Suppressor macrophage treated with lipopolysaccharide for 1 hour (primary cell): ENCODE data around the gene NTF4.

Experiments
- DNase-seq, 3 donors: peaks; one replicate each; pipeline ENCODE4 v3.0.0-alpha.2; 2020 to 2022

Gene NTF4

DNA sequence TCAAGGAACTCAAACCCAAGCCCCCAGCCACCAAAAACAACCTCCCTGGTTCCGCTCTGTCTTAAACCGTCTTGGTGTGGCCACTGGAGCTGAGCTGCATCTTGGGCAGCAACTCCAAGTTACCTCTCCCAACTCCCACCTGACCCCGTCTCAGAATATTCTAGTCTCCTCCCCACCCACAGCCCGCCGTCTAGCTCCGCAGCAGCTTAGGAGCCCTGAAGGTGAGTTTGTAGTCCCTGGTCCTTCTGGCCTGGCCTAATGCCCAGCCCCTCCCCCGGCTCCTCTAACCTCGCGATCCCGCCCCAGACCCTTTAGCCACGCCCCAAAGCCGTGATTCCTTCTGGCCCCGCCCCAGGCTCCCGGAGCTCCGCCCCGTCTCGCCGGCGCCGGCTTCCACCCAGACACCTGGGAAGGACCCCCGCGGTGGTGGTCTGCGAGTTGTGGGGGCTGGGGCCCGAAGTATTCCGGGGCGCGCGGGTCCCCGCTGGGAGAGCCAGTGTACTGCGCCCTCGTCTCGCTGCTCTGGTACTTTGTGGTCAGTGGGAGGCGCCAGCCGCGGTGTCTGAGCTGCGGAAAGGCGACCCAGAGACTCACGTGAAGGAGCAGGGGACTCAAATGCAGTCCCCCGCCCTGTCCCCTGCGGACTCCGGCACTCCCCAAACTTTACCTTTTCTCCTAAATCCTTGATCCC lies 45.2 kb downstream of the NTF4 start:
- peak; percentile 45 to 77 (median 59) for DNase-seq

DNA sequence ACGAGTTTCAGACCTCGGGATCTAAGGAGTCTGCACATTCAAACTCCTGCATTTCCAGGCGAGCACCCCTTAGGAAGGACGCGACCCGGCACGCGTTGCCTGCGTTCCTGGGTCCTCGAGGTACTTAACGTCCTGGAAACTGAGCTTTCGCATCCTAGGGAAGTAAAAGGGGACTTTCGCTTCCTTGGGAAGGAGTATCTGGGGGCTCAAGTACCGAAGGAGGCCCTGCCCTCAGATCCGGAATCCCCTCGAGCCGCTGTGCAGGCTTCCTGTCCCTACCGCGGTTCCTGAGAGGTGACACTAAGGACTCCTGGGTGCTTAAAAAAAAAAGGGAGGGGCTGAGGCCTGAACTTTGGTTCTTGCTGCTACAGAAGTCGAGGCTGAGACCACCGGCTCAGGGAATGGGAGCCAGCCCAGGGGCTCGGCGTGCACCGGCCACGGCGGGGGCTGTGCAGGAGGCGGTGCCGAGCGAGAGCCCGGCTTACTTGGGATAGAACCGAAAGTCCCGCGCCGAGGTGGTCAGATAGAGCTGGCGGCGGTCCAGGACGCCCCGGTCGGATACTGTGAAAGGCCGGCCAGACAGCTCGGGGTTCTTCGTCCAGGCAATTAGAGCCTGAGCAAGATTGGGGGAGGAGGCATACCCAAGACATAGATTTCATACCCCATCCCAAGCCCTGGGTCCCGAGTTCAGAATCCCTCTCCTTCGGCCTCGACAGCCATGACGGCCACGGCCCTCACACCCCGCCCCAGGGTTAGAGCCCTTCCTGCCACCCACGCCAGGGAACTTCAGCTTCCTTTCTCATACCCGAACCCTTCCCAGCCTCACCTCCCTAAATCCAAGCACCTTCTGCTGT lies 46.0 kb downstream of the NTF4 start:
- DNase-seq = peak in 1 of 3 donors; percentile 26

DNA sequence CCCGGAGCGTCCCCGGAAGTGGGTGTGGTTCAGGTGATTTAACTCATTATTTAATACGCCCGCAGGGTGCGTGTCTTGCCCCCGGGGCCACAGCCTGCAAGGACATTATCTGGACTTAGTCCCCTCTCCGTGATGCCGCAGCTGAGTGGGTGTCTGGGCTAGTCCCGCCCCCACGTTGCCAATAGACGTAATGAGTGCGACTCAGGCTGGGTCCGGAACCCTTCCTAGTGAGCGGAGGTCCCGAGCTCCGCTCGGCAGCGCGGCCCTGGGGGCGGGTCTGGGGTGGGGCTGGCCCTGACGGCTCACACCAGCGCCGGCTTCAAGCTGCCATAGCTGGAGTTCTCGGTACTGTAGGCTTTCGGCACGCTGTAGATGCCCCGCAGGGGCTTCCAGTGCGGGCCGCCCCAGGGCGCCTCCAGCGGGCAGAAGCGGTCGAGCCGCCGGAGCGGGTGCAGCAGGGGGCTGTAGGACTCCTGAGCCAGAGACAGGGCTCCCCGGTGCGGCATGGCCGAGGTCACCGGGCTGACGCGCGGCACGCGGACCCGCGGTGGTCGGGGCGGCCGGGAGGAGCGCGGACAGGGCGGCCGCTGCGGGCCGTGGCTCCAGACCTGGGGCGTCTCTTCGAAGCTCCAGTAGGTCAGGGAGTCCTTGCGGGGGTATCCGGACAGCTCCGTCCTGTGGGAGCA lies 46.8 kb downstream of the NTF4 start:
- DNase-seq = peak; percentile 64 to 77 (median 70)

DNA sequence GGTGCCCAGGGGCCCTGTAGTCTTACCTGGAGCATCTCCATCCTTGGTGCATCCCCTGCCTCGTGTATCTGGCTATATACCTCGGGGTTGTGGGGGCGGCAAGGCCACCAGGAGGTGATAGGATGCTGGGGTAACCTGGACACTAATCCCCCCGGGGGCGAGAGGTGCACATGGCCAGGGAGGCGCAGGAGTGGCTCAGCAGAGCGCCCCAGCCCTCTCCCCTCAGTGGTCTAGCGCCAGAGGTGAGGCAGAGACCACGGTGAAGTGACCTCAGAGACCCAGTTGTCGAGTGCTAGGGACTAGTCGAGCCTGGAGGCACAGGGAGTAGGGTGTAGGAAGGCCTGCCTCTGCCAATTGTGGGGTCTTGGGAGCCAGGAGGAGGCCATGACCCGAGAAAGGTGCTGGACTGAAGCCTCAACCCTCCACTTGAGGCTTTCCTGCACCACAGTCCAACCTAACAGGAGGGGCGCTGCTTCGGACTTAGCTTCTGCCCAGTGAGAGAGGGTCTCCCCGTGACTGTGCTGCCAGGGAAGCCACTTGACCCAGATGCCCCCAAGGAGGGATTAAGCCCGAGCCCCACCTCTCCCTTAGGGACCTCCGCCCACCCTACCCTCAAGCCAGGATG lies 47.5 kb downstream of the NTF4 start, which contains the start of gene LHB:
Gene LHB, minus strand, starts transcription at position 51 of the 625 bp plus-strand sequence. Its CDS starts 10 bp downstream, at position 41.
- no peak for DNase-seq

GRCh38 chr19:49016067-49016839 lies 48.4 kb downstream of the NTF4 start:
- no peak for DNase-seq

- DNase-seq = no peak
Observed at GRCh38 chr19:49014870-49015255, 49.8 kb downstream of the NTF4 start.

DNA sequence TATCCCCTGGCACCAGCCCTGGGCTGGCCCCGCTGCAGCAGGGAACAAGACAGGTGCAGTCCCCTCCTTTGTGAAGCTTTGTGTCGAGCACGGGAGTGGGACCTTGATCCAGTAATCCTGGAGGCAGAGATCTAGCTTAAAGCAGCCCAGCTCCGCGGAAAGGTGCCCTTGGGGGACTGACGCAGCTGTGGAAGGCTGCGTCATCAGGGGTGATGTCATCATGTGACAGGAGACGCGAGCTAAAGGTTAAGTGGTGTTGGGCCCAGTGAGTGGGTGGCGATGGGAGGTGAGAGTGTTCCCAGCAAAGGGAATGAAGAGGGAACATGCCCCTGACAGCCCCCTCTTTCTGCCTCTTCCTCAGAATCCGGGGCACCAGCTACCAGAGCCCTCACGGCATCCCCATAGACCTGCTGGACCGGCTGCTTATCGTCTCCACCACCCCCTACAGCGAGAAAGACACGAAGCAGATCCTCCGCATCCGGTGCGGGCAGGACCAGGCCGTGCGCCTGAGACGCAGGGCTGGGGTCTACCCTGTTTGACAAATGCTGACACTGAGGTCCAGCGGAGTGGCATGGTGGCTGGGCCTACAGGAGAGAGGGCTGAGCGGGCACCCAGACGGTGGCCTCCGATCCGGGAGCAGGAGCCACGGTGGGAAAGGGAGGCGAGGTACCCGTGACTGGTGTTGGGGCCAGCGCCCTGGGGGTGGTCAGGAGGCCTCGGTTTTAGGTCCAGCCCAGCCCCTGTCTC lies 50.3 kb downstream of the NTF4 start:
- DNase-seq = no peak

DNA sequence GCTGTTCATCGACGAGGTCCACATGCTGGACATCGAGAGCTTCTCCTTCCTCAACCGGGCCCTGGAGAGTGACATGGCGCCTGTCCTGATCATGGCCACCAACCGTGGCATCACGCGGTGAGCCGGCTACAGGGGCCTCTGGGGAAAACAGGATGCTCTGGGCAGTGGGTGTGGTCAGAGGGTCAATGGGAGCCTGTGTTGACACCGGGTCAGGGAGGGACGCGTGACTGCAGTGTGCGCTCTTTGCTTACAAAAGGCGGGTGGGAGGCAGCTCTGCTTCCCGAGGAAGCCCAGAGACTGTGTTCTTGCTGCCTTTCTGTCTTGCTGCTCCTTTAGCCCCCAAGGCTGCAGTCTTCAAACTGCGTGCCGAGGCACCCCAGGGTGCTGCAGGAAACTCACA lies 53.4 kb downstream of the NTF4 start:
- no peak for DNase-seq
